DMS79 treated with DMSO at 0.1 percent for 48 hours (cell line): Measurements from ENCODE around the gene ATP10A.
A peak's percentile ranks its signal among the peaks of the same experiment; 100 is the strongest.

Experiments
- DNase-seq: peaks from one replicate; lab custom pipeline; 2025; lab: John Stamatoyannopoulos, UW

The ATP10A gene

GRCh38 chr15:25683415-25683814, 179.7 kb downstream of the ATP10A start:
- DNase-seq = no peak

DNA sequence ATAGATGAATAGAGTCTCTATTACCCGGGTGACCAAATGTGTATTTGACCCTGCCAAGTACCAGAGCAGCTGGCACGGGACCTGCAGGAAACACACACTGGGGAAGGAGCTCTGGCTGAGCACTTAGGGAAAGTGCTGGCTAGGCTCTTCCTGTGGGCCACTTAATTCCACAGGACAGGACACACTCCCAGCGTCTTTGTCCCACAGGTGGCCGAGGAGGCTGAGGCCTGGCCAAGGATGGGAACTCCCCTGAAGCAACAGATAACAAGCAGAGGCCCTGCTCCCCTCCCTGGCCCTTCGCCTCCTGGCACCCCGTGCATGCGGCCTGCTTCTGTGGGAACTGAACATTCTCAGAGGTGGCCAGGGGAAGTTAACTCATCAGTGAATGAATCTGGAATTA, 180.8 kb downstream of the ATP10A start:
- no peak for DNase-seq

- no peak for DNase-seq
These were observed 182.5 kb downstream of the ATP10A start for GRCh38 chr15:25680686-25681025.

- DNase-seq = no peak
These were observed 183.0 kb downstream of the ATP10A start for GRCh38 chr15:25679964-25680685.

GRCh38 chr15:25679492-25679891, 183.6 kb downstream of the ATP10A start:
- no peak for DNase-seq

GRCh38 chr15:25678500-25678855, 184.6 kb downstream of the ATP10A start:
- no peak for DNase-seq

DNA sequence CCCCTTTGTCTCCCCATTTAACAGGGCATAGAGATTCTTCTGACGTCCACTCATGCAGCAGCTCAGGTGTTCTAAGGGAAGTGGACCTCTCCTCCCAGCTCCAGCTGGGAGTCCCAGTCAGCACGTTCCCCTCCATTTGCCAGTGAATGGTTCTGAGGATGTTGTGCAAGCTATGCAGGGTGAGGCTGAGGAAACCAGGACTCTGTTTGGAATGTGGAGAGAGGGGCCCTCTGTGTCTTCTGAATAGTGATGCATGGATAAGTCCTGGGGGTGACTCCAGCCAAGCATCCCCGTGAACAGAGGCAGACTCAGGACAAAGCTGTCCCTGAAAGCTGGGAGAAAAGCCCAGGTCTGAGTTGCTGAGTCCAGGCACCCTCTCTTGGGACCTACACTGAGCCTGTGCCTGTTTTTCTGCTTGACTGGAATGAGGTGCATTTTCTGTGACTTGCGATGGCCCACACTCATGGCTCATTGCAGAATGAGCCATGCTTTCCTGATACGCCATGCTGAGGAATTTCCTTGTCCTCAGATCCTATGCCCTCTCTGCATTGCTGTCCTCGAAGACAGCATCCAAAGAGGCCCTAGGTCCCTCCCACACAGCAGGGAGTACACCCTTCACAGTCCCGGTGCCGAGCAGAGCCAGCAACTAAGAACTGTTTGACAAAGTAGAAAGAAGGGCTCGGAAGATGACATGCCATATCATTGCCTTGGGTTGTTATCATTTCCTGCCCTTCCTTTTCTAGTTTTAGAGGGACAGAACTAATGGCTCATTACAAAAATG, 185.2 kb downstream of the ATP10A start:
- DNase-seq = no peak

DNA sequence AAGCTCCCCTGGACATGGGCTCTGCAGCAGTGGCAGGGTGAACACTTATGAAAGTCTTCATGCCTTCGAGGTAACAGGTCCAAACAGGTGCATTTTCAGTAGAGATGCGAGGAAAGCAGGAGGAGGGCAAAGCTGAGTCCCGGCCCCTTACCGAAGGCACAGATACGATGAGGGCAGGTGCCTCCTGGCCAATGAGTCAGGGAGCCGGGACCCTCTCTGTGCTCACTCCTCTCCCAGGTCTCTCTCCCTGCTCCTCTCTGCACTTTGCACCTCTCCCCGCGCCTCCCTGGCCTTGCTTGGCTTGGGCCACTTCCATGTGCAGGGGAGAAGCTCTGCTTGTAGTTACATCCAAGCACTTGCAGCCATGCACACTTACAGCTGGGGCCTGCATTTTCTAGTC, 187.1 kb downstream of the ATP10A start:
- no peak for DNase-seq

- DNase-seq = no peak
These were observed 187.7 kb downstream of the ATP10A start for GRCh38 chr15:25675396-25675795.

DNA sequence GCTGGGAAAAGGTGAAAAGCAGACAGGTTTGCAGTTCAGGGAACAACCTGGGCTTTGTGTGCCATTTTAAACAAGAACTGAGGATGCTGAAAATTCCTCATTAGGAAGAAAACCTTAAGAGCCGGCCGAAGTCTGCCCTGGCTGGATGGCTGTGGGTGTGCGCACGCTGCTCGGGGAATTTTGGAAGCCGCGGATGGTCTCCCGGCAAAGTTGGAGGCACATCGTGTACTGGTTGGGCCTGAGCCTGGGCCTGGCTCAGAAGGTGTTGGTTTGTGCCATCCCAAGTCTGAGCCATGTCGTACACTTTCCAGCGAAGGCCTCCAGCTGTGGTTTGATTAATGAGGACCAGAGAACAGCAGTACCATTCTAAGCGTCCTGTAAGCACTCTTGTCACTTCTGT, 188.2 kb downstream of the ATP10A start:
- no peak for DNase-seq

GRCh38 chr15:25673972-25674371, 189.2 kb downstream of the ATP10A start:
- DNase-seq = no peak

DNA sequence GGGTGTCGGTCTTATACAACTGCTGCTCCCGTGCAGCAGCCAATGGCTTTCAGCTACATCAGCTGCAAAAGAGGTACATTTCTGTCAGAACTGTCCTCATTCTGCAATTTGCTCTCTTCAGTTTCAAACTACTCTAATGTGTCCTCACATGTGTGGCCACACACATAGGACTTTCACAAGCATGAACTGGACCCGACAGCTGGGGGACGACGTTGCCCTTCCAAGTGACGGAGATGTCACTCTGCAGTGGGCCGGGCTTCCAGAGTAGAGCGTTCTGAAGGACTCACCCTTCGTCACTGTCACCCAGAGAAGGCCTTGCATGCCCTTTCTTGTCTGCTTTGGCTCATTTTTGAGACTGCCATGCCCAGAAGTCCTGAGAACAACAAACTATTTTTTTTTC, 189.8 kb downstream of the ATP10A start:
- no peak for DNase-seq

- no peak for DNase-seq
These were observed 192.0 kb downstream of the ATP10A start for GRCh38 chr15:25671132-25671531.

GRCh38 chr15:25670621-25671020, 192.5 kb downstream of the ATP10A start:
- DNase-seq = no peak

DNA sequence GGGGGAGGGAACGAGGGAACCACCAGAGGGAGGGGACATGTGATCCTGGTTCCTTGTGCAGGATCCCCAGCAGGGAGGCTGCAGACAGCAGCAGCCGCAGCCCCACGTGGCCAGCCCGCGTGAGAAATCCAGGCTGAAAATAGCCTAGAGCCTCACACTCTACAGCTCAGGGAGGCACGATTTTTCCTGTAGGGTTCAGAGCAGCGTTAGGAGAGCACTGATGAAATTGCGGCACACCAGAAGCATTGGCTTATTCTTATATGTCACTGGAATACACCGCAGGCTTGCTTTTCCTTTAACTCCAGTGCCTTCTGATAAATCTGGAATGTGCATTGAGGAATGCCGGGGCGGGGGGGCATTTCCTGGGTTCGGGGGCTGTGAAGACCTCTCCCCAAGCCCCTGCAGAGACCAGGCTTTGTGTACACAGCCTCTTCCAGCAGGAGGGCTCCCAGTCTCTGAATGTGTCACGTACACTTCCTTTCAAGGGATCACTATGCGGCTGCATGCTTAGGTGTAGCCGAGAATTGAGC, 193.0 kb downstream of the ATP10A start:
- DNase-seq = peak; percentile 5

- no peak for DNase-seq
These were observed 194.2 kb downstream of the ATP10A start for GRCh38 chr15:25668901-25669300.

GRCh38 chr15:25668236-25668795, 194.8 kb downstream of the ATP10A start:
- DNase-seq = no peak

DNA sequence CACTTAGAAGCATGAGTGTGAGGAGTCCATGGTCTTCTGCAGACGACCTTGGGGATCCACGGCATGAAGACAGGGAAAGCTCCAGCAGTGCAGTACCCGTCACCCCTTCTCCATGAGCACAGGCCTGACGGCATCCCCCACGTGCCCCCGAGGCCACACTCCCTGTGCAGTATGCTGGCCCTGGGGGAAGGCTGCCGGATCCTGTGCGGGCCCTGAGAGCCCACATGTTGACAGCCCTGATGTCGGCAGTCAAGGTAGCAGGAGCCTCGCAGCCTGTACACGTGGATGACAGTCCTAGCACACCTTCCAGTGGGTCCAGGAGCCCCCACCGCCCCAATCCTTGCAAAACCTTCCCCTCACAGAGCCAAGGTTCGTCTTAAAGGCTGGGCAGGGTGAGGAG, 195.3 kb downstream of the ATP10A start:
- no peak for DNase-seq

GRCh38 chr15:25665913-25666312, 197.2 kb downstream of the ATP10A start:
- DNase-seq = no peak

- no peak for DNase-seq
These were observed 198.4 kb downstream of the ATP10A start for GRCh38 chr15:25664761-25665160.

- DNase-seq = no peak
These were observed 199.6 kb downstream of the ATP10A start for GRCh38 chr15:25663515-25663914.

DNA sequence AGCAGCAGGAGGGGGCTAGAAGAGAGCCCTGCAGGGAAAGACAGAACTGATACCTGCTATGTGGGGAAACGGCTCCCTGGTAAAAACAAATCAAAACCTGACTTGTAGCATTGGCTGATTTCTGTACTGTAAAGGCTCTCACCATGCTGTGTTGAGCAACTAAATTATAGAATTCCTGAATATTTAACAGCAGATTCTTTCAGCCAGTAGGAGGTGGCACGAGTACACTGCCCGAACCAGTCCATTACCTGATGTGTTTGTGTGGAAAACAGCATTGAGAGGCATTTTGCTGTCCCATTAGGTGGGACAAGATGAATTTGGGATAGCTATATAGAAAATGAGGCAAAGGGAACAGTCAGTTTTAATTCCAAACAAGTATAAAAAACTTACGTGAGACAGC, 201.2 kb downstream of the ATP10A start:
- no peak for DNase-seq

- DNase-seq = no peak
These were observed 203.9 kb downstream of the ATP10A start for GRCh38 chr15:25659251-25659650.
